Activated T-helper 1 cell treated with Interleukin-2 at 50 U/mL for 16 hours (primary cell): ENCODE measurements around the gene PLA2R1.
"Not testable (repeated sequence)": the region's sequence is repeated elsewhere in the genome, so short reads cannot be mapped to it uniquely, and the experiment has no call there.

Experiments used
- DNase-seq: peaks from one replicate; pipeline ENCODE4 v3.0.0-alpha.2; 2020; ENCODE audit warnings: low read depth

PLA2R1 gene

GRCh38 chr2:160063879-160064612, 1.6 kb upstream of the PLA2R1 start:
- DNase-seq = no peak

- DNase-seq = no peak
Observed at GRCh38 chr2:160063271-160063670, 856 bp upstream of the PLA2R1 start.

GRCh38 chr2:160061944-160062291, 497 bp downstream of the PLA2R1 start:
- DNase-seq = no peak

GRCh38 chr2:160061533-160061932, 882 bp downstream of the PLA2R1 start:
- DNase-seq = no peak

- no peak for DNase-seq
Observed at GRCh38 chr2:160060297-160060696, 2.1 kb downstream of the PLA2R1 start.

- no peak for DNase-seq
Observed at GRCh38 chr2:160057356-160057755, 5.1 kb downstream of the PLA2R1 start.

GRCh38 chr2:160055726-160056108, 6.7 kb downstream of the PLA2R1 start:
- DNase-seq = no peak

- no peak for DNase-seq
Observed at GRCh38 chr2:160054984-160055725, 7.3 kb downstream of the PLA2R1 start.

- DNase-seq = no peak
Observed at GRCh38 chr2:160053946-160054345, 8.5 kb downstream of the PLA2R1 start.

GRCh38 chr2:160052531-160052930, 9.9 kb downstream of the PLA2R1 start:
- no peak for DNase-seq

GRCh38 chr2:160051371-160051800, 11.0 kb downstream of the PLA2R1 start:
- DNase-seq = no peak

- DNase-seq = no peak
Observed at GRCh38 chr2:160050147-160050546, 12.3 kb downstream of the PLA2R1 start.

- DNase-seq = no peak
Observed at GRCh38 chr2:160045703-160046210, 16.7 kb downstream of the PLA2R1 start.

GRCh38 chr2:160044728-160045127, 17.7 kb downstream of the PLA2R1 start:
- no peak for DNase-seq

GRCh38 chr2:160043265-160043664, 19.1 kb downstream of the PLA2R1 start:
- no peak for DNase-seq

GRCh38 chr2:160042054-160042453, 20.4 kb downstream of the PLA2R1 start:
- DNase-seq = no peak

GRCh38 chr2:160041091-160041490, 21.3 kb downstream of the PLA2R1 start:
- no peak for DNase-seq

GRCh38 chr2:160039166-160039903, 23.1 kb downstream of the PLA2R1 start:
- DNase-seq = no peak

GRCh38 chr2:160038662-160039061, 23.8 kb downstream of the PLA2R1 start:
- not testable (repeated sequence) for DNase-seq

- no peak for DNase-seq
Observed at GRCh38 chr2:160036736-160037135, 25.7 kb downstream of the PLA2R1 start.

GRCh38 chr2:160035125-160035524, 27.3 kb downstream of the PLA2R1 start:
- DNase-seq = no peak

- DNase-seq = no peak
Observed at GRCh38 chr2:160034396-160034795, 28.0 kb downstream of the PLA2R1 start.
